HFFc6 (cell line): Measurements from ENCODE around the gene RPAP3. TPM values are rescaled to one million over a fixed set of nuclear protein-coding genes. Genes with fewer than 3 reads are reported as not detected.

Source experiments
- DNase-seq: peaks from one replicate; pipeline ENCODE4 v3.0.0-alpha.2; 2018
- H3K27ac Mint-ChIP-seq: 2 replicates; pipeline ENCODE4 v1.8.0; 2020; ENCODE audit warnings: mild to moderate bottlenecking, mixed read lengths
- H3K27me3 Mint-ChIP-seq: 2 replicates; pipeline ENCODE4 v1.8.0; 2021; ENCODE audit warnings: mild to moderate bottlenecking, moderate library complexity, mixed read lengths; ENCODE audit not compliant: insufficient read depth
- H3K36me3 Mint-ChIP-seq: 2 replicates; pipeline ENCODE4 v1.8.0; 2021; ENCODE audit warnings: low read depth, mixed read lengths
- H3K4me1 Mint-ChIP-seq: 2 replicates; pipeline ENCODE4 v1.8.0; 2020; ENCODE audit warnings: low read depth, mixed read lengths
- H3K4me3 Mint-ChIP-seq: 2 replicates; pipeline ENCODE4 v1.8.0; 2020; ENCODE audit warnings: mild to moderate bottlenecking, moderate library complexity, mixed read lengths
- H3K9me3 Mint-ChIP-seq: 2 replicates; pipeline ENCODE4 v1.8.0; 2020; ENCODE audit warnings: mild to moderate bottlenecking, mixed read lengths
- total RNA-seq, 6 experiments: library from RNA; stranded (reverse); fragmentation: NEBNext Ultra II Directional; extraction: Animal tissue kit (Norgen Biotek cat#: 25700); gene quantifications; 2 replicates in 1 of 6; 3 replicates in 5 of 6; pipeline ENCODE4 v1.2.3, GENCODE V29; 2021
- TF ChIP-seq, protein P1 (sequence below): fragments of 200-600 bp; sonication (generic); IDR thresholded peaks from 2 replicates; pipeline ENCODE4 v1.5.0; 2021; ENCODE audit warnings: antibody characterized with exemption, mild to moderate bottlenecking

The RPAP3 gene
- total RNA-seq, 6 experiments from 2014 or later, result 26.3 to 43.4 (median 39.0) TPM

DNA sequence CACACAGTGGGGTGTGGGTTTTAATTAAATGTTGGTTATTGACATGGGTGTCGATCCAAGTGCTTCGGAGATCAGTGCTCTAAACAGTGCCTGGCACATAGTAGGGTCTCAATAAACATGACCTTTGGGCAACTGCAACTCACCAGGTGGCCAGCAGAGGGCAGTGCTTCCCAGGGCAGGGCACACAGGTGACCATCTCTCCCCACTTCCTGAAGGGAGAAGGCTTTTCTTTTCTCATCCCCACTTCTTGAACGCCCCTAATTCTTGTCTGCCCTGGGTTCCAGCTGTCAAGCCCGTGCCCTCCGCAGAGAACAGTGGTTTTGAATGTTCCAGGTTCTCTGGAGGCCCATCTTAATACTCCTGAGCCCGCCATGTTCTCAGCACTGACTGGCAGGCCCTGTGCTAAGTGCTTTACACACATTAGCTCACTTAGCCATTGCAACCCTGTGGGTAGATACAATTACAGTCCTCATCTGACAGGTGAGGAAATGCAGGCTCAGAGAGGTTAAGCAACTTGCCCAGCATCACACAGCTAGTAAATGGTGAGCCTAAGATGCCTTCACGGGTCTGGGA lies 36.5 kb upstream of the RPAP3 start:
- H3K9me3 Mint-ChIP-seq, result no peaks in the 10 kb centered on the region
- no peak for DNase-seq
- peaks cover 11% of the 10 kb centered on the region for H3K4me1 Mint-ChIP-seq
- H3K27me3 Mint-ChIP-seq, result peaks cover 6% of the 10 kb centered on the region; the same call in 1 of the 2 replicates
- TF ChIP-seq, protein P1, sequence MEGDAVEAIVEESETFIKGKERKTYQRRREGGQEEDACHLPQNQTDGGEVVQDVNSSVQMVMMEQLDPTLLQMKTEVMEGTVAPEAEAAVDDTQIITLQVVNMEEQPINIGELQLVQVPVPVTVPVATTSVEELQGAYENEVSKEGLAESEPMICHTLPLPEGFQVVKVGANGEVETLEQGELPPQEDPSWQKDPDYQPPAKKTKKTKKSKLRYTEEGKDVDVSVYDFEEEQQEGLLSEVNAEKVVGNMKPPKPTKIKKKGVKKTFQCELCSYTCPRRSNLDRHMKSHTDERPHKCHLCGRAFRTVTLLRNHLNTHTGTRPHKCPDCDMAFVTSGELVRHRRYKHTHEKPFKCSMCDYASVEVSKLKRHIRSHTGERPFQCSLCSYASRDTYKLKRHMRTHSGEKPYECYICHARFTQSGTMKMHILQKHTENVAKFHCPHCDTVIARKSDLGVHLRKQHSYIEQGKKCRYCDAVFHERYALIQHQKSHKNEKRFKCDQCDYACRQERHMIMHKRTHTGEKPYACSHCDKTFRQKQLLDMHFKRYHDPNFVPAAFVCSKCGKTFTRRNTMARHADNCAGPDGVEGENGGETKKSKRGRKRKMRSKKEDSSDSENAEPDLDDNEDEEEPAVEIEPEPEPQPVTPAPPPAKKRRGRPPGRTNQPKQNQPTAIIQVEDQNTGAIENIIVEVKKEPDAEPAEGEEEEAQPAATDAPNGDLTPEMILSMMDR, result peak; percentile 98
- no peak overlapping the region for H3K27ac Mint-ChIP-seq
- H3K36me3 Mint-ChIP-seq, result no peaks in the 10 kb centered on the region
- H3K4me3 Mint-ChIP-seq, result no peak overlapping the region

DNA sequence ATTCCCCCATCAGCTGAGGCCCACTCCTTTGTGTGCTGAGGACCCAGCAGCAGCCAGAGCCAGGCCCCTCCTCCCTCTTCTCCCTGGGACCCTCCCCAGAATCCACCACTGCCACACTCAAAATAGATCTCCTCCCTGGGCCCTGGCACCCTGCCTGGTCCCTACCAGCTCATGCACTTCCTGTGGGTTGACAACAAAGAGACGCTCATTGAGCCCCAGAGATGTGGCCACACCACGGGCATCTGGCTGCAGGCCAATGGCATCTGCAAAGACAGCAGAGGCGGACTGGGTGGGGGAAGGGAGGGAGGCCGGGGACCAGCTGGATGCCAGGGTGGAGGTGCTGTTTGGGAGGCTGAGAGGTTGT lies 35.5 kb upstream of the RPAP3 start:
- H3K4me3 Mint-ChIP-seq, result no peak overlapping the region

GRCh38 chr12:47740606-47741339 lies 34.9 kb upstream of the RPAP3 start:
- Mint-ChIP-seq H3K27ac (no peak overlapping the region), H3K36me3 (no peaks in the 10 kb centered on the region), H3K4me1 (peaks cover 18% of the 10 kb centered on the region), H3K4me3 (no peak overlapping the region), H3K9me3 (no peaks in the 10 kb centered on the region), H3K27me3 (peaks cover 6% of the 10 kb centered on the region; the same call in 1 of the 2 replicates)
- TF ChIP-seq, protein P1, result no peak
- DNase-seq, result no peak

More for the DNA sequence above, 35.5 kb upstream of the RPAP3 start:
- no peaks in the 10 kb centered on the region for H3K9me3 Mint-ChIP-seq
- no peak overlapping the region for H3K27ac Mint-ChIP-seq
- no peaks in the 10 kb centered on the region for H3K36me3 Mint-ChIP-seq
- H3K4me1 Mint-ChIP-seq, result peaks cover 18% of the 10 kb centered on the region
- no peak for DNase-seq
- TF ChIP-seq, protein P1, result no peak
- peaks cover 6% of the 10 kb centered on the region; the same call in 1 of the 2 replicates for H3K27me3 Mint-ChIP-seq

GRCh38 chr12:47739979-47740378 lies 34.1 kb upstream of the RPAP3 start:
- peaks cover 4% of the 10 kb centered on the region; the same call in 1 of the 2 replicates for H3K27me3 Mint-ChIP-seq

GRCh38 chr12:47739297-47739696 lies 33.5 kb upstream of the RPAP3 start:
- no peaks in the 10 kb centered on the region for H3K36me3 Mint-ChIP-seq

More at GRCh38 chr12:47739979-47740378, 34.1 kb upstream of the RPAP3 start:
- Mint-ChIP-seq H3K27ac (no peak overlapping the region), H3K4me3 (no peak overlapping the region), H3K9me3 (no peaks in the 10 kb centered on the region), H3K4me1 (peaks cover 18% of the 10 kb centered on the region), H3K36me3 (no peaks in the 10 kb centered on the region)
- no peak for DNase-seq
- TF ChIP-seq, protein P1, result no peak

More at GRCh38 chr12:47739297-47739696, 33.5 kb upstream of the RPAP3 start:
- no peak for DNase-seq
- H3K27ac Mint-ChIP-seq, result no peak overlapping the region
- H3K27me3 Mint-ChIP-seq, result peaks cover 1% of the 10 kb centered on the region; the same call in 1 of the 2 replicates
- peaks cover 18% of the 10 kb centered on the region for H3K4me1 Mint-ChIP-seq
- TF ChIP-seq, protein P1, result no peak
- H3K4me3 Mint-ChIP-seq, result no peak overlapping the region
- no peaks in the 10 kb centered on the region for H3K9me3 Mint-ChIP-seq
